NCI-H510A (cell line): ENCODE results near the gene CRADD.
"Not testable (repeated sequence)": the region's sequence is repeated elsewhere in the genome, so short reads cannot be mapped to it uniquely, and the experiment has no call there.

ENCODE experiments used
- DNase-seq: peaks from one replicate; lab custom pipeline; 2025; lab: John Stamatoyannopoulos, UW

Gene CRADD

DNA sequence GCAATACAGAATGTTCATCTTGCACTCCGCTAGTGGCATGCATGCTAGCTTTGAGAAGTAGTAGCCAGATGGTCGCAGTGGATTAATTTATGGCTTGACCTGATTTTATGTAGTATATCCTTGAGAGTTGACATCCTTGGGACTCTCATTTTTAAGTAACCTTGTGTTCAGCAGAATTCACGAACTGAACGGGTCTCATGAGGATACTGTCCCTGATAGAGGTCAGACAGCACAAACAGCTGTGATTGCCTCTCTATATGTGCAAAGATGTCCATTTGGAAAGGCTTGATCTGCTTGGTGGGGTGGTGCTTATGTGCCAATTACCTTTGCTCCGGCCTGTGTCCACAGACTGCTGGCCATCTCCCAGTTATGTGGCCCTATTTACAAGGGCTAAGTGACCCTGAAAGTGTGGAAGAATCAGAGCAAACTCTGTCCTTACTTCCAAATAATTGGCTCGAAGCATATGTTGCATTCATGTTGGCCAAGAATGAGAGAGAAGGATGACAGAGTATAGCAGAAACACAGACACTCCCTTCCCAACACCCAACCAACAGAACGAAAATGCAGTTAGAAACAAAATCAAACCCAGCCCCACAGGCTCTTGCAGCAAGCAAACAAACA lies 167.1 kb downstream of the CRADD start:
- no peak for DNase-seq

DNA sequence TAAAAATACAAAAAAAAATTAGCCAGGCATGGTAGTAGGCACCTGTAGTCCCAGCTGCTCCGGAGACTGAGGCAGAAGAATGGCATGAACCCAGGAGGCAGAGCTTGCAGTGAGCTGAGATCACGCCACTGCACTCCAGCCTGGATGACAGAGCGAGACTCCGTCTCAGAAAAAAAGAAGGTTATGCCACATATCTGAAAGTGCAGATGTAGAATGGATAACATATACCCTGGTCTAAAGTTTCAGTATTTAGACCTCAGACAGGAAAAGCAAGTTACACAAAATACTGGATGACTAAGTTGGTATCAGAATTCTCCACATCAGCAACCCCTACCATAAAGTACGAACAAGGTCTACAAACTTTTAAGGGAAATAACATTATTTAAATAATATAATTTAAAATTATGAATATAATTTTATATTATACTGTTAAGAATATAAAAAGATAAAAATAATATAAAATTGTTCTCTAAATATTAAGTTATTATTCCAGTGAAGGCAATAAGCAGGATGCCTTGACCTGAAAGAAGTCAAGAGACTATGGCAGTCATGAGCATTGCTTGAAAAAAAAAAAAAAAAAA lies 169.9 kb downstream of the CRADD start:
- no peak for DNase-seq

DNA sequence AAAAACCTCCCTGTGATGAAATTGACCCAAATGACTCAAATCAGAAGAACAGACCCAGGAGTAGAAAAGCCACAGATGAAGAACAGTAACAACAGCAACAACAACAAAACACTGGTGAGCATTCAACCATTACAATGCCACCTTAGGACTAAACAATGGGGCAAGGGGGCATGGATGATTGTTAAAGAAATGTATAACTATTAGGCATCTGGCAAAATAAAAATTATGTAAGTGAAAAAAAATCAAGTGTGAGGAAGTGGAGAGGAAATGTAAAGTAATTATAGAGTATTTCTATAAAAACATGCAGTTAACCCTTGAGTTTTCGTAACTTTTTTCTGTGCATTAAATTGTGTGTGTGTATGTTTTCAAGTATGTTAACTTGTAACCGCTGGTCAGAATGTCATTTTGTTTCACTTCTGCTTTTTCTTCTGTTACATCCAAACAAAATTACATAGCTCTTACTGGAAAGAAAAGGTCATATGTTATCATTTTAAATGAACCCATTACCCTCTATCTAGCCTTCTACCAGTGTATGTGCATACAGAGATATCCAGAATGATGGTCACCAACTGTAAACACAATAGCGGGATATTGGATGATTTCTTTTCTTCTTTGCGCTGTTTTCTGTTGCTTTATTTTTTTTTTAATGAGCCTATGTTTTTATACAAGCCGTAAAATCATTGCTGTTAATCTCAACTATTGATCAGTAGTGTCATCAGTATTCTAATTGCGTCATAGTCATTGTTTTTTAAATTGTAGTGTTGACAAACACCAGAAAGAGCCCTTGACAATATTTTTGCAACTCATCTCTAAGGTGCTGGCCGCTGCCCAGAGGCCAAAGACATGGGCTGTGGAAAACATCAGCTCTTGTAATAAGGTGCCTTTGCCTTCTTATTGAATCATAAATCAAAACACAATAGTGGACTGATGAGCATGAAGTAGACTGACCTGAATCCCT lies 170.6 kb downstream of the CRADD start:
- no peak for DNase-seq

DNA sequence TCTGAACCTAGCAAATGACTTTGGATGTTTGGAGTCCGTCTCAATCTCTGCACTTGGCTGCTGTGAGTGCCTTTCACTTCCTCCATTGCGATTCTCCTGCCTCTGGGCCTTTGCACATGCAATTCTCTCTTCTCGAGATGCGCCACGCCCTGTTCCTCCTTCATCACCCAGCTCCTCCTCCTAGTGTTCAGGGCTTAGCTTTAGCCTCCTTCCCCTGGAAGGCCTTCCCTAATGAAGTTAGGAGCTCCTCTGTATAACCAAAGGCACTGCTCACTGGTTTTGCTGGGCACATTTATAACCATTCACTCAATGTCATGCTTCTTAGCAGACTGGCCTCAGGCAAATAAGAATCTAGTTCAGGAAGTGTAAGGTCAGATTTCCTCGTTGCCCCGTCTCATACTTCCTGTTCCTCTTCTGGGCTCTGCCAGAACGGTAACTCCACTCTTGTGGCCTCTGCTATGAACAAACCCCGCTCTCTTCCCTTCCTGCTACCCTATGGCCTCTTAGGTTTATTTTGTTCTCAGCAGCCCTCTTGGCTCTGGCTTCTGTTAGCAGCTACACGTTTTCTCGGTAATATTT lies 171.4 kb downstream of the CRADD start:
- DNase-seq, result no peak

DNA sequence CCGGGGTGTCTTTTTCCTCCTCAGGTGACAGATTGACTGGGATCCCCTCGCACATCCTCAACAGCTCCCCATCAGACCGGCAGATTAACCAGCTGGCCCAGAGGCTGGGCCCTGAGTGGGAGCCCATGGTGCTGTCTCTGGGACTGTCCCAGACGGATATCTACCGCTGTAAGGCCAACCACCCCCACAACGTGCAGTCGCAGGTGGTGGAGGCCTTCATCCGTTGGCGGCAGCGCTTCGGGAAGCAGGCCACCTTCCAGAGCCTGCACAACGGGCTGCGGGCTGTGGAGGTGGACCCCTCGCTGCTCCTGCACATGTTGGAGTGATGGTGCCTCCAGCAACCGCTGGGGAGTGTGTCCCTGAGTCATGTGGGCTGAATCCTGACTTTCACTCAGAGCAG lies 172.8 kb downstream of the CRADD start:
- DNase-seq, result no peak

DNA sequence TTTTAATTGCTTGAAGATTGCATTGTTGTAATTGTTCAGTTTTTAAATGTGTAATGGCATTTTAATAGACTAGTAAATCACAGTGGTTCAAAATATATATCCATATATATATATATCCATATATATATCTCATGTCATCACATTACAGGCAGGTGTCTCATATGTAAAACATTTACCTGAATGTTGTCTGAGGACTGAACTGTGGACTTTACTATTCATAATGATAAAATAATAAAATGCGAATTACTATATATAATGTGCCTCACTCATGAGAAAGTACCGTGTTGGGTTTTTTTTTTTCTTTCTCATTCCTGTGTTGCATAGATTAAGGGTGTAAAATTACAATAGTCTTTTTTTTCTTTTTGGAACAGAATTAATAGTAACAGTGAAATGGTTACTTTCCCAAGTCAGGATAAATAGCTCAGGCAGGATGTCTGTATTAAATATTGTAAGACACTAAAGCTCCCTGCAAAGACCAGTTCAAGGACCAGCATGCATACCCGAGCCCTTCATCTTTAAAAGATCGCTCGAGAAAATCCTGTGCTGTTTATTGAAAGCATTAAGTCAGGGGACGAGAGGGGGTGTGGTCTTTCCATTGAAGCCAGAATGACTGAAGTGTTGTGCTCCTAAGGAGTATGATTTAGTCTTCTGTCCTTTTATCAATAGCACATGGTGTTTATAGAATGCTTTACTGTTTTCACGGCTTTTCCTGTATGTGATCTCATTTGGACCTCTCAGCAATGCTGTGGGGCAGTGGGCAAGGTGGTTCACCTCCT lies 173.5 kb downstream of the CRADD start:
- no peak for DNase-seq

DNA sequence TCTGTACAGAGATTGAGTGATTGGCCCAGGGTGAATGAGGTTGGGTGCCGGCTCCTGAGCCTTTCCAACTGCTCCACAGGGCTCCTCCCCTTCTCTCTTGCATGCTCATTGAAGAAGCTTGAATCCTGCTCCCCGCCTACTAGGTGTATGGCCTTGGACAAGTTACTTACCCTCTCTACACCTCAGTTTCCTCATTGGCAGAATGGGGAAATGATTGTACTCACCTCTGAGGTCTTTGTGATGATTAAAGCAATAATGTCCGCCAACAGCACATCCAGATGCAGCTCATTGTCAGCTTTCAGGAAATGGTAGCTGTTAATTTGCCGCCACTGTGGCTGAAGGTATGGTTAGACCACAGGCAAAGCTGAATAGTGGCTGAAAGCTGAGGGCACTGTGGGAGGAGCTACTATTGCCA lies 174.1 kb downstream of the CRADD start:
- DNase-seq, result no peak

DNA sequence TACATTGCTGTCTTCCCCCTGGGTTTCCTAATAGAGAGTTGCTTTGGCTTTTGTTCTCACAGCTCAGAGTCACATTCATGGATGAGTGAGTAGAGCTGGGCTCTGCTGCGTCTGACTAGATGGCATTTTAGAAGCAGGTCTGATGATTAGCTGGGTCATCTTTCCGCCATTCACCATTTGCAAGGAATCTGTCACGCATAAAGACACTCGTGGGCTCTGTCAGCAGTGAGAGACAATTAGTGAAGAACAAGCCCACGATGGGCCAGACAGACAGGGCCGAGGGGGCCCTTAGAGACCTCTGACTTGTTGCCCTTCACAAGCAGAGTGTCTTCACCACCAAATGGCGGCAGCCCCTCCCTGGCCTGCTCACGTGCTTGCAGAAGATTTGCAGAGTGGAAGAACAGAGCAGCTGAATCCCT lies 175.0 kb downstream of the CRADD start:
- DNase-seq, result no peak

DNA sequence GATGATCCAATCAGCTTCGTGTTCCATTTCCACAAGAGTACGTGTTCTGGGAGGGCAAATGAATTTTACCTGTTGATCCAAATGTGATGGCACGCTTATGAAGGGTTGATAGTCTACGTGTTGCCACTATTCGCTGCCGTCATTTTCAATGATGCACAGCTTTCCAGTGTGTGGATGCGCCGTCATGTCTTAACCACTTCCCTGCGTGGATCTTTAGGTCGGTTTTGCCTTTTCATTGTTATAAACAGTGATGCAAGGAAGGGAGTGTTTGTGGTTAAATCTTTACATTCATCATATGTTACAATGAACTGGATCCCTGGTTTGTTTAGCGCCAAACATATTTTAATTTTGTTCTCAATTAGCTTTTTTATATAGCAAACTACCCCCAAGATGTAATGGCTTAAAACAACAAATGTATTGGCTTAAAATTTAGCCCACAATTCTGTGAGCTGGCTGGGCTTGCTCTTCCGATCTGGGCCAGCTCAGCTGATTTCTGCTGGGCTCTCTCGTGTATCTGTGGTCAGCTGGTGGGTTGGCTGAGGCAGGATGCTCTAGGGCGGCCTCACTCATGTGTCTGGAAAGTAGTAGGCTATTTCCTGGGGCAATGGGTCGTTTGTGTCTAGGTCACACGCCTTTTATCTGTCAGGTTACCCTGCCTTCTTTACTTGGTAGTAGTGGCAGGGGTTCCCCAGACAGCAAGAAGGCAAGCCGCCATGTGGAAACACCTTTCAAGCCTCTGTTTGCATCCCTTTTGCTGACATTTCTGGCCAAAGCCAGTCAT lies 176.7 kb downstream of the CRADD start:
- DNase-seq, result no peak

DNA sequence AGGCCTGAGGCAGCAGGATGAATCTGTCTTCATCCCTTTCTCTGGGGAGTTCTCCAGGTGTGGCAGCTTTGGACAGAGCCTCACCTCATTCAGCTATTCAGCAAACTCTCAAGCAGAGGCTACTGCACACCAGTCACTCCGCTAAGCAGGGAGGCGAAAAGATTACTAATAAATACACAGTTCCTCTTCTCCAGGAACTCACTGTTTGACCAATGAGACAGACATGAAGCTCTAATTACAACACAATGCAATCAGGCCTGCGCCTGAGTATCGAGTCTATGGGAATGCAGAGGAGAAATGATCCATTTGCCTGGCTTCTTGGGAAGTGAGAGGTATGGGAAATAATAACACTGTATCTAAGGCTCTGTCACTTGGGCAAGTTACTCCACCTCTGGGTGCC lies 178.1 kb downstream of the CRADD start:
- no peak for DNase-seq

DNA sequence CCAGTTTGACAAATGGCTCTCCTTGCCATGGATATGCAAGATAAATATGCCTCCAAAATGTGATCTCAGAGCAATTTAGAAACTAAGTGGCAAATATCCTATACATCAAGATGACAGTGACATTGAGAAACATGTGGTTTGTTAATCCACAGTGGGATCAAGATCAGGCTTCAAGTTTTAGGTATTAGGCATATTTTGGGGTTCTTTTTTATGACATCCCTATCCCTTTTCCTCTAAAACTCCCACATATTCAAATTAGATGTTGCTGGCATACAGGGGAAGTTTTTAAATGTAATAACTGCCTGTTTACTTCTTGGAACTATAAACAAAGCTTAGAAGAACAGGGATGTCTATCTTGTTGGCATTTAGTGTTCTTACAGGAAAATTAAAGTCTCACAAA lies 179.4 kb downstream of the CRADD start:
- DNase-seq, result no peak

DNA sequence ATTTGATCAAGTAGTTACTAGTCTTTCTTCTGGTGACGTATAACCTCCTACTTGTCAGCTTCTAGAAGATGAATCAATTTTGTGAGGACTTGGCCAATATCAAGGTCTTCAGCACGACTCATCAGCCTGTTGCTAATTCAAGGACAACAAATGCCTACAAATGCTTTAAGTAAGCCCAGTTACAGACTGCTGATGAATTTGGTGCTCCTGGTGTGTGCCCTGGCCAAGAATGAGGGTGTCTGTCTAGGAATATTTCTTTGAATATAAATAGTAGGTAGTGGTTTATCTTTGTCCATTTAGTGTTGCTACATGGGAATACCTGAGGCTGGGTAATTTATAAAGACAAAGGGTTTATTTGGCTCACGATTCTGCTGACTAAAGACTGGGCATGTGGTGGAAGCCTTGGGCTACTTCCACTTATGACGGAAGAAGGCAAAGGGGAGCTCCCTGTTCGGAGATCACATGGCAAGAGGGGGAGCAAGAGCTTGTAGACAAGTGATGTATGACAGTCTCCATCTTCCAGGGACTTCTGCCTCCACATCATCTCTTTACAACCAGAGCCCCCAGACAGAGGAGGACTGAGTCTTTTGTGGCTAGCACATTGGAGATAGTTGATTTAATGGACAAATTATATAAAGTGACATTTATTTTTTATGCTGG lies 180.2 kb downstream of the CRADD start:
- DNase-seq, result no peak

DNA sequence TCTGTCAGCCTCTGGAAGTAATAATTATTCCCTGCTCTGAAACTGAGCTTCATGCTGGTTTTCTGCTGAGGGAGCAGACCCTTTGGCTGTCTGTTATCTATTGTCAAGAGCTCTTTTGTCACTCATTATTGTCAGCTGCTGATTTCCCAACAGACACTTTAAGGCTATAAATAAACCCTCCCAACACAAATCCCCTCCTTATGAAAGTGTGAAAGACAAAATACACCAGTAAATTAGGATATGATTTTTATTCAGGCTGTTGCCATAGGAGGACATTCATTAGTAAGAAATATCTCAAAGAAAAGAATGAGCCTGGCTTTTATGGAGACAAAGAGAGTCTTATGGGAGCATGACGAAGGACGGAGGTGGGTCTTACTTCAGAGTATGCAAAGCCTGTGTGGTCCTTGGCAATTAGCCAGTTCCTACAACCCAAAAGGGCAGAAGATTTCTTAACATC lies 180.8 kb downstream of the CRADD start:
- DNase-seq, result no peak

DNA sequence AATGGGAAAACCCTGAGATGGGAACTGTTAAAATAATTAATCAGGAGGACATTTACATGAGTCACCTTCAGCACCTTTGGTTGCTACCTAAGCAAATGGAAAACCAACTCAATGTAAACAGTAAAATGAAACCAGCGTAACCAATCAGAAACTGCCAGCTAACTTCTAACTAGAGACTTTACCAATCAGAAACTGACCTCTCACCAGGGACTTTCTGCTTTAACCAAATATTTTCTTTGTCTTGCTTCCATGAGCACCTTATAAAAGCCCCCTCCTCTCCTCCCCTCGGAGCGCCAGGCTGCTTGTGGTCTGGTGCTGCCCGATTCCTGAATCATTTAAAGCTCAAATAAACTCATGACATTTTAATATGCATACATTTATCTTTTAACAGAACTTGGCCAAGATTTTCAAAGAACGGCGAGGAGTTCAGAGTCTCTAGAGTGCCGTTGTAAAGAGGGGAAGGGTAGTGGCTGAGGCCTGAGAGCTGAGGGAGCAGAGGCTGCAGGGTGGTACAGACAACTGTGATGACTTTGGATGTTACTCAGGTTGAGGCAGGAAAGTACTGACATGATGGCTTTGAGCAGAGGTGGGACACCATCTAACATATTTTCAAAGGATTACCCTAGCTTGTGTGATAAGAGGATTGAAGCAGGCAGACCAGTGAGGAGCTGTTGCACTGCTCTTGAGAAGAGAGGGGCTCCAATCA lies 183.6 kb downstream of the CRADD start:
- no peak for DNase-seq

DNA sequence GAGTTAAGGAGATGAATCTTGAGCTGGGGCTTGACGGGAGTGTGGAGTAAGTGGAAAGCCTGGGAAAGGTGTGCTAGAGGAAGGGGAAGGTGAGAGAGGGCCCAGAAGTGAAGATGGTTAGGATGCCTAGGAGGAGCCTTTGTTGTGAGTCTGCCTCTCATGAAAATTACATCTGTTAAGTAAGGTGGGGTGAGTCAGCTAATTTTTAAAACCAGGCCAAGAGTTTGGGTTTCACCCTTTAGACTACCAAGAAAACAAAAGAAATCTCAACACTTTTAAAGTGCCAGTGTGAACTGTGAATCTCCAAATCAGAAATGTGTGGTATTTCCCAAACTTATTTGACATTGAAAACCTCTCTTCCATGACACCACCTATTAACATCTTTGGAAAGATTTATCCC lies 185.2 kb downstream of the CRADD start:
- DNase-seq, result no peak

DNA sequence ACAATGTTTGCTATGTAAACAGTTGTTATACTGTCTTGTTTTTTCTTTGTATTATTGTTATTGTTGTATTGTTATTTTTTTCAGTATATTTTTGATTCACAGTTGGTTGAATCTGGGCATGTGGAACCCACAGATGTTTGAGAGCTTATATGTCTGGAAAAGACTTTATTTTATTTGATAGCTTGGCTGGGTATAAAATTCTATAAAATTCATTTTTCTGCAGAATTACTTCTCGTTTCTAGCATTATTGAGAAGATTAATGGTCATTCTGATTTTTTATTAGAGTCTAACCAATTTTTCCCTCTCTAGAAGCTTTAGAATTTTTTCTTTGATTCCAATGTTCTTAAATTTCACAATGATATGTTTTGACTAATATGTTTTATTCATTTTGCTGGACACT lies 188.6 kb downstream of the CRADD start:
- no peak for DNase-seq

DNA sequence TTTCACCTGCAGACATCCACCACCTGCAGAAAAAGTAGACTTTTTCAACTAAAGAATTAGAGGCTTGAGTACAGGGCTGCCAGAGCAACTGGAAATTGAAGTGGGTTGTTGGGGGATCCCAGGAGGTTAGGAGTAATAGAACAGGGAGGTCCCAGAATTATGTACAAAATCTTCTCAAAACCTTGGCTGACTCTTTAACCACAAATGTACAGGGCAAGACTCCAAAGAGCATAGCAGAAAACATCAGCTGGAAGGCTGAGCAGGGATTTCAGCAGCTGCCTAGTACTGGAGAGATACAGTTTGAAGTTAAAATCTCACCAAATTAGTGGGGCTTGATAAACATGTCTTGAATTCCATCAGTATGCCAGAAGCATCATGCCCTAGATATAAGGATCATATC lies 191.6 kb downstream of the CRADD start:
- DNase-seq, result no peak

DNA sequence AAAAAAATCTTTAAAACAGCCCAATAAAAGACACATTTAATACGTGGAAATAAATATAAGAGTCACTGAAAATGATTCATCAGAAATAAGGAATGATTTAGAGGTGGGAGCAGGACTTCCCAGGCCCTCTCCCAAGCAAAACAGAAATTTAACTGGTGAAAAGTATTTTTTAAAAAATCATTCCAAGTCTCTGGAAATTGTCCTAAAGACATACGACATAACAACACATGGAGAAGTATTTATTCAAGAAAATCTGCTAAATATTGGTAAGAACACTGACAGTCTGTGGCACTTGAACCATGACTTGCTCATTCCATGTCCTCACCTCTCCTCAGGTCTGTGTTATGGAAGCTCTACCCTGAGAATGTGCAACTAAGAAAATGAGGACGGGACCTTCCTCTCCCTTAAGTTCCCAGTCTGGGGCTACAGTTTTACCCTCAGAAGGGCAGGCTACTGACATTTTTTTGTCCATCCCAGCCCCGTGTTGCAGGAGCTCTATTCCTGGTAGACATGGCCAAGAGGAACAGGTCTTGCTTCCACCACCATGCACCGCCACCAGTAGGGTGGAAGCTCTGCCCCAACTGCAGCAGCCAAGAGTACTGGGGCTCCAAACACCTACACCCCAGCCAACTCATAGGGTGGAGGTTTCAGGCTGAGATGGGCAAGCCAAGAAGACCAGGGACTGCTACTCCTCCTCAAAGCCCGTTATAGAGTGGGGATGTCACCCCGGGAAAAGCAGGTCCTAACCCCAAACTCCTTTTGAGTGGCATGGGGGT lies 193.0 kb downstream of the CRADD start:
- DNase-seq, result no peak

DNA sequence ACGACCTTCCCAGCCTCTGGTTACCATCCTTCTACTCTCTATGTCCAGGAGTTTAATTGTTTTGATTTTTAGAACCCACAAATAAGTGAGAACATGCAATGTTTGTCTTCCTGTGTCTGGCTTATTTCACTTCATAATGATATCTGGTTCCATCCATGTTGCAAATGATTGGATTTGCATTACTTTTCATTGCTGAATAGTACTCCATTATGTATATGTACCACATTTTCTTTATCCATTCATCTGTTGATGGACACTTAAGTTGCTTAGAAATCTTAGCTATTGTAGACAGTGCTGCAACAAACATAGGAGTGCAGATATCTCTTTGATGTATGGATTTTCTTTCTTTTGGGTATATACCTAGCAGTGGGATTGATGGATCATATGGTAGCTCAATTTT lies 194.4 kb downstream of the CRADD start:
- not testable (repeated sequence) for DNase-seq
